Hematopoietic multipotent progenitor cell treated with erythropoietin and hydrocortisone succinate and interleukin-3 and kit ligand, for 4 days (in vitro differentiated cells): ENCODE measurements around the gene HS3ST6.
"Not testable (repeated sequence)": the region's sequence is repeated elsewhere in the genome, so short reads cannot be mapped to it uniquely, and the experiment has no call there.

Source experiments
- DNase-seq: peaks from one replicate; pipeline ENCODE4 v3.0.0-alpha.2; 2015

The HS3ST6 gene

DNA sequence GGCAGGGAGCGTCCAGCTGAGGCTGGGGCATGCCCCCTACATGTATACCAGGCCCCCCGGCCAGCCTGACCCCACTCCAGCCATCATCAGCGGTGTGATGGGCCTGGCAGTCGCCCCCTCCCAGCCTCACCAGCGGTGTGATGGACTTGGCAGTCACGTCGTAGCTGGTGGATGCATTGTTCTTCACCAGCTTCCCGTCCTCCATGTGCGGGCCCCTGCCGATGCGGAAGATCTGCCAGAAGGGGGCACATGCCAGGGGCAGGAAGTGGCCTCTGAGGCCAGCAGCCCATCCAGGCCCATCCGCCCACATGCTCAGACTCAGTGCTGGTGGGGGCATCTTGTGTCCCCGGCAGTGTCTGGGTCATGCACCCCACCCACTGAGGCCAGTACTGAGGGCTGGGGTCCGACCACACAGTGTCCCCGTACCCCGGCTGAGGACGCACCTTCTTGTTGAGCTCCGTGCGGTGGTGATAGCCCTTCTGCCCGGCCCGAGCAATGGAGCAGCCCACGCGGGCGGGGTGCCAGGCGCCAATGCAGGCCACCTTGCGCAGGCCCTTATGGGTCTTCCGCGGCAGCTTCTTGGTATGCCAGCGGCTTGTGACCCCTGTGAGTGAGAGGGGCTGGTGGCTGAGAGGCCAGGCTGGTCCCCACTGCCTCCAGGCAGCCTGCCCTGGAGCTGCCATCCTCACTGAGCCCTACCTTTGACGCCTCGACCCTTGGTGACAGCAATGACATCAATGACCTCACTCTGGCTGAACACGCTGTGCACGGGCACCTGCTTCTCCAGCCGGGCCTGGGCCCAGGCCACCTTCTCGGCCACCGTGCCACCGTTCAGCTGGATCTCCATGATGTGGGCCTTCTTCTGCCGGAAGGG is 28.5 kb upstream of the HS3ST6 start:
- no peak for DNase-seq

DNA sequence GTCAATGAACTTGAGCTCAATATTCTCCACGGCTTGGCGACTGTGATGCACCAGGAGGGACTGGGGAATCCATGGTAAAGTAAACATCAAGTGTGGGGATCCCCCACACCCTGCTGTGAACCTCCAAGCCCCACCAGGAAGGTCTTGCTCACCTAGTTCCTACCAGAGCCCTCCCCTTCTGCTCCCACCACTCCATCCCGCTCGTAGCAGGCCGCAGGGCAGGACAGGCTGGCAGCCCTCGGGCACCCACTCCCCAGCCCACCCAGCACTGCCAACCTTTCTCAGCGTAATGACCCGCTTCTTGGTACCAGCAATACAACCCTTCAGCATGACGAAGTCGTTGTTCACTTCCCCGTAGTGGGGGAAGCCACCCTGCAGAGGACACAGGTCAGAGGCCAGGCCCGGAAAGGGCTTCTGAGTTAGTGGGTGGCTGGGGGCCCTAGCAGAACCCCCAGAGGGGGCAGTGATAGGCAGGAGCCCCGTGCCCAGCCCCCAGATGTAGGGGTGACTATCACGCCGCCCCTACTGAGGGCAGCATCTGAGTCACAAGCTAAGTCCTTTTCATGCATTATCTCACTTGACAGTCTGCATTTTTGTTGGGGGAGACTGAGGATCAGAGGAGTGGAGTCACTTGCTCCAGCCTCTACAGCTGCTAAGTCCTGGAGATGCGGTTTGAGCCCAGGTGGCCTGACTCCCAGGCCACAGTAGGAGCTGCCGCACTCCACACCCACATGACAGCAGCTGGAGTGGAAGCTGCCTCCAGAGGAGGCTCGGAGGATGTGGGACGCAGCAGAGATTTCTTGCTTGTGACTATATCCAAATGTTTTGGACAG is 27.6 kb upstream of the HS3ST6 start:
- DNase-seq = no peak

DNA sequence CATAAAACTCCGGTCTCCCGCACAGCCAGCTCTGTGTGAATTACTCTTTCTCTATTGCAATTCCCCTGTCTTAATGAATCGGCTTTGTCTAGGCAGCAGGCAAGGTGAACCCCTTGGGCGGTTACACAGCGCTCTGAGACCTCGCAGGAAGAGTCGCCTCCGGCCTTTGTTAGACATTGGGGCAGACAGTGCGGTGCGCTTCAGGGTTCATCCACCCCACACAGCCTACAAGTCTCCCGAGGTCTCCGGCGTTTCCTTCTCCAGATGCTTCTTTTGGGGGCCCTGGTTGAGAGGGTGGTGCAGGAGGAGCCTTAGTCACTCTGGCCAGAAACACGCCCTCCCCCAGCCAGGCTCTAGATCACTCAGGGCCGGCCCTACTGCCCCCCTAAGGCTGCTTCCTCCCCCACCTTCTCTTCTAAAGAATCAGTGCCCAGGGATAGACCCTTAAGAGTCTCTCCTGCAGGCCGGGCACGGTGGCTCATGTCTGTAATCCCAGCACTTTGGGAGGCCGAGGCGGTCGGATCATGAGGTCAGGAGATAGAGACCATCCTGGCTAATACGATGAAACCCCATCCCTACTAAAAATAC is 26.5 kb upstream of the HS3ST6 start:
- DNase-seq = no peak

DNA sequence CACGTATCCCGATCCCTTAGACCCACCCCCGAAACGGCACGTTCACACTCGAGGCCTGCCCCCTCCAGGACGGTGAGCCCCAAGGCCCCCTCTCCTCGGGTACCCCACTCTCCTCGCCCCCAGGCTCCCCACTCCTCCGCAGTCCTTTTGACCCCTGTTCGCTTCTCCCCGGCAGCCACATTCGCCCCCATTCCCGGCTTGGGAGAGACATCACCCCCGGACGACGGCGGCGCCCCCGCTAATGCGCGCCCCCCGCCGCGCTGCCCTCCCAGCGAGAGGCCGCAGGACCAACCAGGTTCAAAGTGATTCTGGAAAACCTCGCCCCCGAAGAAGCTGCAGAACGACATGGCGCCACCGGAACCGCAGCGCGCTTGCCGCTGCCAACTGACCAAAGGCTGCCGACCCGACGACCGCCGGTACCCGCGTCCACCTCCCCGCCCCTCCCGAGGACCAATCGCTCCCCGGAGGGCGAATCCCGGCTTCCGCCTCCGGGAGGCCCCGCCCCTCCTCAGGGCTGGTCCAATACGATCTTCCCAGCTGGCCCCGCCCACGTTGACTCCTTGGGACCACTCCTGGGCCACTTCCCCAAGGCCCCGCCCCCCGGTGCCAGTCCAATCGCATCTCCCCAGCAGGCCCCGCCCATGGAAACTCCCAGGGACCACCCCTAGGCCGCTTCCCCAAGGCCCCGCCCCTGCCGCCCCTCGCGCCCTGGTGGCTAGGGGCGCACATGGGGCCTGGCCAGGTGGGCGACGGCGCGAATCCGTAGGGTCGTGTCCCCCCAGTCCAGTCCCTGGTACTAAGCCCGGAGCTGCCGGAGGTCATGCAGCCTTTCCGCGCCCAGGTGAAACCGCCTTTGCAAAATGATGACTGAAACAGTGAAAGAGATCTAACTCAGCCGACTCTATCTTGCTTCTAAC is 24.9 kb upstream of the HS3ST6 start, which contains the start of gene MSRB1:
MSRB1 (minus strand) TSS at position 390 of the 917 bp plus-strand sequence; CDS start at position 347, 43 bp downstream.
- peak; percentile 100 for DNase-seq

DNA sequence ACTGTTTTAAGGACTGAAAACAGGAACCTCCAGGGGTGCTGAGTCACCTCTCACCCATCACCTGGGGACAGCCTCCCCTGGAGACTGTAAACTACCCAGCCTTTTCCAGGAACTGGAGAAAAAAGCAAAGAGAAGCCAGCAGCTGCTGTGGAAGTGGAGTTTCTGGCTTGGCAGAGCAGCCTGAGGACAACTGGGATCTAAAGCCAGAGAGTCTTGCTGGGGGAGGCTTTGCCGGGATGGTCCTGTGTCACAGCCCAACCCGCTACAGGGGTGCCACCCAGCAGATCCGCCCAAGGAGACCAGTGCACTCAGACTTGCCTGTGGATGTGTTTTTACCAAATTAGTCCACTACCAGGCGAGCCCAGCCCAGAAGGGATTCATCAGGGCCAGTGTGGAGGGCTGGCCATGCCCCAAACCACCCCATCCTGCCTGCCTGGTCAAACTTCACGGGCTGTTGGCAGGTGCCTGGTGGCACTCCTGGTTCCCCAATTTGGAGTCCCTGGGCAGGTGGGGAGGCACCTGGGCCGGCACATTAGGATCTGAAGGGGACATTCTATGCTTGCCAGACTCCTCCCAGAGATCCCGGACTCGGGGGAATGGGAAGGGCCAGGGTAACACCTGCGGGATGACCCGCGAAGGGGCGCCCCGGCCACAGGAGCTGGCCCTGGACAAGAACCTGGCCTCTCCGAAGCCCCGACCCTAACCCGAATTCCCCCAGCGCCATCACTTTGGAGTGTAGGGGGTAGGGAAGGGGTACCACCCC is 24.0 kb upstream of the HS3ST6 start:
- DNase-seq = peak; percentile 65

DNA sequence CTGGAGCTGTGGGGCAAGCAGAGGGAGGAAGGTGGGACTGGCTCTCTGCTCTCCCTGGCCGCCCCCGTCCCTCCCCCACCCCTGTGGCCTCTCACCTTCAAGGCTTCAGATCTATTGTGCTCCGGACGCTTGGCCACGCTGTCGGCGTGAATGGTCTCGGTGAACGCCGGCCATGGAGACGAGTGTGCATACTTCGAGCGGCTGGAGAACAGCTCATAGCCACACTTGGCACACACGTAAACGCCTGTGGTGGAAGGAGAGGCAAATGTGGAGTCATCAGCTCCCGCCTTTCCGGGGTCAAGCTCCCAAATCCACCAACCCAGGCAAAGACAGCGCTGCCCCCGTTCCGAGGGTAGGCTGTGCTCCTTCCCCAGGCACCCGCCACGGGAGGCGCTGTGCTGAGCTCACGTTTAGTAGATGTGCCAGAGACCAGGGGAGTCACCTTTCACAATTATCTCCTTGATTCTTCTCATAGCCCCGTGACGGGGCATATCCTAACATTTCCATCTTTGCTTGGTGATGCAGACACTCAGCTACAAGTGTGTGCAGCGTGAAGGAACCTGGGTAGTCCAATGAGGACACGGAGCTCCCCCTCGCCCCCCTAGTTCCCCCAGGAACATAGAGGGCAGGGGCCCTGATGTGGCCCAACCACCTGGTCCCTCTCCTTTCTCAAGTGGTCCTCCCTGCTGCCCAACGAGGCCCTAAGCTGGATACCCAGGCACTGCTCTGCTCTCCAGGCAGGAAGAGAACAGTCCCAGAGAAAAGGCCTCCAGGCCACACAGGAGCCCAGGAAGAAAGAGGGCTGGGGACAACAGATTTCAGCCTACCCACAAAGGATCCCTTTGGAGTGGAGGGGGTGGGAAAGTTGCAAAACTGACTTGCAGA is 23.2 kb upstream of the HS3ST6 start:
- DNase-seq = no peak

DNA sequence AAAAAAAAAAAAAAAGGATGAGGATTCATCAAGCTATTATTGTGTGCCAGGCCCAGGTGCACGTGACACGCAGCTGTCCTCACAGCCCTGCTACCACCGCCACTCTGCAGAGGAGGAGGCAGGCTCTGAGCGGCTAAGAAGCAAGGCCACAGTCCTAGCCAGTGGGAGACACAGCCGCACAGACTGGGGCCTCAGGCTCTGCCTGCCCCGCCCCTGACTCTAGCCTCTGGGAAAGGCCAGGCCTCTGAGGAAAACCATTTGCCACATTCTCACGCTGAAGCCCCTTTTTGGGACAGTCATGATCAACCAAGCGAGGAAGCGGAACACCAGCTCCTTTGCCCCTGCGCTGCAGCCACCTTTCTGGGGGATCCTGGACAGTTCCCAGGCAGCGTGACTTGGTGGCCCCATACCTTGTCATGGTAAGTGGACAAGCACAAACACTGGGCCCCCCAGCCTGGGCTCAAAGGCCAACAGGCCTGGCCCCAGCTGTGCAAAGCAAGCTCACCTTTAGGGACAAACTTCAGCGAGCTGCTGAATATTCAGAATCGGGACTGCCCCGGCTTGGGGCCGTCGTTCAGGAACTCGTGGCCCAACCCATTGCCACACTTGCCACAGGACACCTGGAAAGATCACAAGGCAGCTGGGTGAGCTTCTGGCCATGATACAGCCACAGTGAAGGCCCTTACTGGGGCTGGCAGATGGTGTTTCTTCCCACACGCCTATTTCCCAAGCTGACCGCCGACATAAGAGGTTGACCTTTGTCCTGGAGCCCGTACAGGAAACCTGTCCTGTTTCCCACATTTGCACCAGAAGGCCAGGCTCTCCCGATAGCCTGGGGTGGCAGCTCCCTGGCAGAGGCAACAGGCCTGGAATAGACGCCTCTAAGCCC is 22.3 kb upstream of the HS3ST6 start:
- DNase-seq = no peak

DNA sequence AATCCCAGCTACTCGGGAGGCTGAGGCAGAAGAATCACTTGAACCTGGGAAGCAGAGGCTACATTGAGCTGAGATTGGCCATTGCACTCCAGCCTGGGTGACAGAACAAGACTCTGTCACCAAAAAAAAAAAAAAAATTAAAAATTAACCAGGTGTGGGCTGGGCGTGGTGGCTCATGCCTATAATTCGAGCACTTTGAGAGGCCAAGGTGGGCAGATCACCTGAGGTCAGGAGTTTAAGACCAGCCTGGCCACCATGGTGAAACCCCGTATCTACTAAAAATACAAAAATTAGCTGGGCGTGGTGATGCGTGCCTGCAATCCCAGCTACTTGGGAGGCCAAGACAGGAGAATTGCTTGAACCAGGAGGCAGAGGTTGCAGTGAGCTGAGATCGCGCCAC is 21.6 kb upstream of the HS3ST6 start:
- not testable (repeated sequence) for DNase-seq

DNA sequence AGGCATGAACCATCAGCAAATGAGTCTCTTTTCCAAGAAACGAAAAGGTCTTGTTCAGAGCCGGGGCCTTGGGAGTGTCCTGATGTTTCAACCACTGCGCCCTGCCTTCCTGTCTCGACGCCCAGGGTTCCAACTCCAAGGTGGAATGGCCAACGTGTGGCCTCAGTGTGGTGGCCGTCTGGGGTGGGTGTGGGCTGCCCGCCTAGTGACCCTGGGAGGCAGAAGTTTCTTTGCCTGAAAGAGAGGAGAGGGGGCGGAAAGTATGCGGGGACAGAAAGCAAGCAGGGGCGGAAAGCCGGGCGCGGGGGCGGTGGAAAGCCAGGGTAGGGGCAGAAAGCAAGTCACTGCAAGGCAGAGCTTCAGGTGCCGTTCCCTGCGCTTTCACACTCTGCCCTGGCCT is 20.7 kb upstream of the HS3ST6 start:
- DNase-seq = no peak

DNA sequence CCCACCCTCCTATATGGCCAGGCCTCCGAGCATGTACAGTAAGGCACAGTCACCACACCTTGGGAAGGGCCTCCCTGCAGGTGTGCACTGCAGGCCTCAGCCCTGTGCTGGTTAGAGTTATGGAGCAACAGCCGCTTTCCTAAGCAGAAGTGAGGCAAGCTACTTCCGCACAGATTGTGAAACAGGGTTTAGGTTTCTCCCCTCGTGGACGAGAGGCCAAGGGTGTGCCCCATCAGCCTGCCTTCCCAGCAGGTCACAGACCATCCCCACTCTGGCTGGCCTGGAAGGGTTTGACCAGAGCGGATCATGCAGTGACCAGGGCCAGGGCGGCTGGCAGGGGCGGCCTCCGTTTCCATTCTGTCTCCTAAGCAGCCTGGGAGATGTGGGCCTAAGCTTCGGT is 20.1 kb upstream of the HS3ST6 start:
- DNase-seq = peak; percentile 61

DNA sequence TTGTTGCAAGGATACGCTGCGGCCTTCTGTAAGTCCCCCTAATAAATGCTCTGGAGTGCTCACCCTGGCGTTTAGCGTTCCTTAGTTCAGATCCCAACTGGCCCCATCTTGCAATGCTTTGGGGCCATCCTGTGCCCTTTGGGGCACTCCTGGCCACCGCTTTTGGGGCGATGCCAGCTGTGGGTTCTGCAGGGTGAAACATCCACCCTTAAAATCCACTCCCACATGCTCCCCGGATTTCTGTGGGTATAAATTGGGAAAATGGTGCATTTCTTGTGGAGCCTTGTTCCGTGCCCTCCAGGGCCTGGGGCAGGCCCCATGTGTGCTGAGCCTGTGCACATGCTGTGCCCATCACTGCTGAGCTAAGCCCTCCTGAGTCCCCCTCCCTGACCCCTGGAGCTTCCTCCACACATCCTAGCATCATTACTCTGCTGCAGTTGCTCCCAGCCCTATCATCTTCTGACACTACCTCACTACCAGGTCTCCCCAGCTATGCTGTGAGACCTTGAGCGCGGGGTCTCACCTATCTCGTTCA is 18.8 kb upstream of the HS3ST6 start:
- DNase-seq = no peak

DNA sequence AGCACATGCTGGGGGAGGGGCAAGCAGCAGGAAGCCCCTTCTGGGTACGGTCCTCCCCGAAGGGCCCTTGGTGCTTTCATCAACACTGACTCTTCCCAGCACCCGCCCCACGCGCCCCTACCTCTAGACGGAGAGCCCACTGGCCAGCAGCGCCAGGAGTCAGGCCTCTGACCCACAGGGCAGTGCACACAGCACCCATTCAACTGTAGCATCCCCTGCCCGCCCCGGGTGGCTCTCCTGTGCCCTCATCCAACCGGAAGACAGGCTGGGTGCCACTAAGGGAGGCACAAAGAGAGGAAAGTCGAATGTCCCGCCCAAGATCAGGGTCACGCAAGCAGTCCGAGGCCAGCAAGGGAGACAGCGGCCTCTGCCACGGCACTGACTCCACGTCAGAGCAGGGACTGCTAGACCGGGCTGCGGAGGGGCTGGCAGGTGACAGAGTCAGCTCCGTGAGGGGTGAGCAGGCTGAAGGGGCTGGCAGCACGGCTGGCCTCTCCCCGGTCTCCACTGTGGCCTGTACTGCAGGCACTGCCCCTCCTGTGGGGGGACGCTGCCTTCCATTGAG is 15.0 kb upstream of the HS3ST6 start:
- DNase-seq = no peak

DNA sequence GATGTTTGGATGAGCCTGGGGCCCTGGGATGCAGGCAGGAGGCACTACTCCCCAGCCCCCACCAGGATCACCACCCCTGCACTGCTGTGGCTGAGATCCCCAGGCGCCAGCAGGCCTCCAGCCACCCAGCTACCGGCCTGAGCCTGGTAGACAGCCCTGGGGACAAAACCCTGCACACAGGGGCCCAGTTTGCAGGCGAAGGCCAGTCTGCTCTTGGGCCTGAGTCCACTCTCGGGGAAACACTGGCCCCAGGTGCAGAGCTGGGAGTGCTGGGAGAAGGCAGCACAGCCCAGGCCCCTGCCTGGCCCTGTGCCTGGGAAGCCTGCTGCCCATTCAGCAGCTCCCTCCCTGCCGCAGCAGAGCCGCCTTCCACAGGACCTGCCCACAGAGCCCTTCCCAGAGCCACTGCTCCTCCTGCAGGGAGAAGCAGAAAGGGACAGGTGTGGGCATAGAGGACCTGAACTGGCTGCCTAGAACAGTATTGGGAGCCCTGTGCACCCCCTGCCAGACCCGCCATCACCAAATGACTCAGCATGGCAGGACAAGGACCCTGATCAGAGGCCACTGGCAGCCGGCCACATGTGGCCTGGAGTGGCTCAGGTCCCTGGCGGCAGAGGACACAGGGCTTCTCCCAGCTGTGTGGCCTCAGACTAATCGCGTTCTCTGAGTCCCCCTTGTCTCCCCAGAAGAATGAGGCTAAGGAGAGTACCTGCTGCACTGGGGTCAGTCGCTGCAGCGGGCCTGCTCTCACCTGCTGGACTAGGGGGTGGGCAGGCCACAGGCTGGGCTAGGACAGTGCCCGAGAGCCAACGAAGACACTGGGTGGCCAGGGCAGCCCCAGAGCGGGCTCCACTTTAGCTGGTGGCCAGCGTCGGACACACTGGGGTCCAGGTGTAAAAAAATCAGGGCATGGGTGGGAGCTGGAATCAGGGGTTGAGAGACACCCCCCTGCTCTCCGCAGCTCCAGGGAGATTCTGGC is 14.1 kb upstream of the HS3ST6 start:
- no peak for DNase-seq

DNA sequence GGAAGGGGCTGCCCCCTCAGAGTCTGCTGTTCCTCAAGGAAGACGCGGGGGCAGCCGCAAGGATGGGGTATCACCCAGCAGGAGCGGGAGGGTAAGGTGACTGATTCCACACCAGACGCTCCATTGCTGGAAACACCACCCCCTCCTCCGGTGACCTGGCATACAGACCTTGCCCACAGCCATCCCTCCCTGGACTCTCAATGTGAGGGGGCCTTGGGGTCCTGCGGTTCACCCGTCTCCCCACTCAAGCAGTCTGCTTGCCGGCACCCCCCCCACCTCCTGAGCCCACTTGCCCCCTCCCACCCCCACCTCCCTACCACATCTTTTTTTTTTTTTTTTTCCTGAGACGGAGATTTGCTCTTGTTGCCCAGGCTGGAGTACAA is 12.1 kb upstream of the HS3ST6 start:
- DNase-seq = no peak

DNA sequence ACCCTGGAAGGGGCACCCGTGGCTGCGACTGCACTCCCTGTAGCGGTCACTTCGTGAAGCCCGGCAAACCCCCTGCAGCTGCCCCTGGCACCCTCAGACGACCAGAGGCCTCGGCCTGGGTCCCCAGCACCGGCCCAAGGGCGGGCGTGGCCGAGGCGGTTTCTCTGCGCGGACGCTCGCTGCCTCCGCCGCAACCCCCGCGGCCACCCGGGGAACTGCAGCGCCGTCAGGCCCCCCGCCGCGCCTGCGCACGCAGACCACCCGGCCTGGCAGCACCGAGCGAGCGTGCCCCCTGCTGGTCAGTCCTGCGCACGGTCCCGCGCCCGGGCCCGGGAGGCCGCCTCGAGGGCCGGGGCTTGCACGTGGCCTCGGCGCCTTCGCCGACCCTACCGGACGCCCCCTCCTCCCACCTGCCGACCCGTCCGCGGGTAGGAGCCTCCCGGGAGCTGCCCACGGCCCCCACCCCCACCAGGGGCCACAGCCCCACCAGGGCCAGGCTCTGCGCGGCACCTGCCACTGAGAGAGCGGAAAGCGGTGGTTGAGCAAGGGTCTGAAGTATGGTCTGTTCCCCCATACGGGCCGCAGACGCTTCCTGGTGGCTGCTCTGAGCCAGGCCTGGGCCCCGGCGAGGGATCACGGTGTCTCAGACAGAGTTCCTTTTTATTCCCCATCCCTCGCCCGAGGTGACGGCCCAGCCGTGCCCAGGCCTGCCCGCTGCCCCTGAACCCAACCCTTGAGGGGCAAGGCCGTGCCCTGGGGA is 11.5 kb upstream of the HS3ST6 start:
- peak; percentile 93 for DNase-seq

DNA sequence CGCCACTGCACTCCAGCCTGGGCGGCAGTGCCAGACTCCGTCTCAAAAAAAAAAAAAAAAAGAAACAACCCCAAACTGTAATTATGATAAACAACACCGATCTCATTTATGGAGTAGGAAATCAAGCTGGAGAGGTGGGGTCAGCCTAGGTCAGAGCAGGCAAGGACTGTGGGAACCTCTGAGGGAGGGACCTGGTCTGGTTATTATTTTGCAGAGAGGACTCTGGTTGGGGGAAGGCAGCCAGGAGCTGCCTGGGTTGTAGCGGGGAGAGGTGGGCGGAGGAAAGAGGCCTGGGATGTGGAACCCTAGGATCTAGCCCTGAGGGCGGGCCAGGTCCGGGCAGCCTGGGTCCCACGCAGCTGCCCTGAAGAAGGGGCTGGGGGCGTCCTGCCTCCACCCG is 10.9 kb upstream of the HS3ST6 start:
- peak; percentile 56 for DNase-seq

DNA sequence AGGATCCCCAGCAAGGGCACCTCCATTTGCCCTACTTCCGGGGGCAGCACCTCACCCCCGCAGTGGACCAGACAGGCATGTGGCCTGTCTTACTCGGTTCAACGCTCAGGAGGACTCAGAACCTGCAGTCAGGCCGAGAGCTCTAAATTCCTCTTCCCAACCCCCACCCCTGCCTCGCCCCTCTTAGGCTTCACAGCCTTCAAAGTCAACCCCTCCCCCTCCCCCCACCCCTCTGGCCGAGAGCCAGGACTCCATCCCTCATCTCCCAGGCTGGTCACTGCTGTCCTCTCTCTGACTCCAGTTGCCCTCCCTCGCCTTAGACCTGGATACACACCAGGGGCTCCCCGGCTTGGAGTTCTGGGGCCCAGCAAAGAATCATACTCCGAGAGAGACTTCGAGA is 8.1 kb upstream of the HS3ST6 start:
- DNase-seq = no peak
